ENCODE results near the gene PTPN2.
A peak's percentile ranks its signal among the peaks of the same experiment; 100 is the strongest.

Gene PTPN2

GRCh38 chr18:12819841-12820240 lies 64.2 kb downstream of the PTPN2 start:
- Histone ChIP-seq H3K23ac (ENCODE audit: low read depth, low read length, poor library complexity) (no peak overlapping the region), H4K8ac (ENCODE audit: low read depth, low read length) (no peak overlapping the region), H2AFZ (ENCODE audit: low read length) (no peak overlapping the region), H2BK120ac (ENCODE audit: low read depth, low read length) (no peak overlapping the region), H3K18ac (ENCODE audit: low read length) (no peak overlapping the region), H3K79me1 (ENCODE audit: low read depth, low read length) (no peaks in the 10 kb centered on the region), H2BK12ac (ENCODE audit: low read length) (no peak overlapping the region), H2AK5ac (ENCODE audit: low read depth, low read length) (no peak overlapping the region), H3K27me3 (ENCODE audit: control insufficient read depth in 3 of 3, insufficient read depth in 3 of 3, low read depth in 1 of 3, low read length in 3 of 3) (no peaks in the 10 kb centered on the region), H3K4me3 (ENCODE audit: low read length in 2 of 2) (no peak overlapping the region), H3K36me3 (replicated peaks in 1 of 2; ENCODE audit: control insufficient read depth in 2 of 2, insufficient read depth in 2 of 2, low read length in 2 of 2) (peaks cover 4 to 26% of the 10 kb centered on the region in 2 donors), H3K27ac (replicated peaks; ENCODE audit: low read length) (no peak overlapping the region), H3K4me2 (ENCODE audit: insufficient read depth, low read length, poor library complexity, severe bottlenecking) (no peak overlapping the region), H3K14ac (ENCODE audit: low read length) (no peak overlapping the region), H3K9me3 (replicated peaks in 1 of 2; ENCODE audit: control insufficient read depth in 2 of 2, insufficient read depth in 1 of 2, low read depth in 1 of 2, low read length in 2 of 2) (no peaks in the 10 kb centered on the region), H2BK15ac (ENCODE audit: low read length) (no peak overlapping the region), H2BK5ac (ENCODE audit: low read length) (no peak overlapping the region), H3K4me1 (ENCODE audit: control insufficient read depth in 2 of 2, insufficient read depth in 1 of 2, low read depth in 1 of 2, low read length in 2 of 2) (peaks cover 0 to 3% of the 10 kb centered on the region in 2 donors), H4K91ac (ENCODE audit: low read depth, low read length, poor library complexity) (no peak overlapping the region), H3K4ac (ENCODE audit: low read length) (no peak overlapping the region), H3K9ac (ENCODE audit: low read depth, low read length, poor library complexity) (peak overlapping the region; percentile 30)
- no CpG with 5 or more reads among the region's 5 CpGs for WGBS, 2 donors (ENCODE audit: extremely low coverage in 2 of 2, insufficient read length in 2 of 2, insufficient replicate concordance in 1 of 2)
- no peak for DNase-seq (ENCODE audit: low spot score)

GRCh38 chr18:12819322-12819721 lies 64.7 kb downstream of the PTPN2 start:
- no peak overlapping the region for H2BK120ac ChIP-seq (ENCODE audit: low read depth, low read length)
- H3K9ac ChIP-seq (ENCODE audit: low read depth, low read length, poor library complexity), result no peak overlapping the region
- H3K9me3 ChIP-seq (replicated peaks in 1 of 2; ENCODE audit: control insufficient read depth in 2 of 2, insufficient read depth in 1 of 2, low read depth in 1 of 2, low read length in 2 of 2), result no peaks in the 10 kb centered on the region
- DNase-seq (ENCODE audit: low spot score), result no peak
- no peak overlapping the region for H2BK15ac ChIP-seq (ENCODE audit: low read length)
- H2BK5ac ChIP-seq (ENCODE audit: low read length), result no peak overlapping the region
- H3K27ac ChIP-seq (replicated peaks; ENCODE audit: low read length), result no peak overlapping the region
- H3K23ac ChIP-seq (ENCODE audit: low read depth, low read length, poor library complexity), result no peak overlapping the region
- no peak overlapping the region for H3K4me2 ChIP-seq (ENCODE audit: insufficient read depth, low read length, poor library complexity, severe bottlenecking)
- H2AFZ ChIP-seq (ENCODE audit: low read length), result no peak overlapping the region
- WGBS, 2 donors (ENCODE audit: extremely low coverage in 2 of 2, insufficient read length in 2 of 2, insufficient replicate concordance in 1 of 2), result no CpG with 5 or more reads among the region's 3 CpGs
- no peaks in the 10 kb centered on the region for H3K27me3 ChIP-seq (ENCODE audit: control insufficient read depth in 3 of 3, insufficient read depth in 3 of 3, low read depth in 1 of 3, low read length in 3 of 3)
- H4K8ac ChIP-seq (ENCODE audit: low read depth, low read length), result no peak overlapping the region
- H3K14ac ChIP-seq (ENCODE audit: low read length), result no peak overlapping the region
- H3K36me3 ChIP-seq (replicated peaks in 1 of 2; ENCODE audit: control insufficient read depth in 2 of 2, insufficient read depth in 2 of 2, low read length in 2 of 2), result peaks cover 2 to 27% of the 10 kb centered on the region in 2 donors
- H3K79me1 ChIP-seq (ENCODE audit: low read depth, low read length), result no peaks in the 10 kb centered on the region
- no peak overlapping the region for H3K4ac ChIP-seq (ENCODE audit: low read length)
- no peak overlapping the region for H3K4me3 ChIP-seq (ENCODE audit: low read length in 2 of 2)
- H3K18ac ChIP-seq (ENCODE audit: low read length), result no peak overlapping the region
- peaks cover 0 to 3% of the 10 kb centered on the region in 2 donors for H3K4me1 ChIP-seq (ENCODE audit: control insufficient read depth in 2 of 2, insufficient read depth in 1 of 2, low read depth in 1 of 2, low read length in 2 of 2)
- H2BK12ac ChIP-seq (ENCODE audit: low read length), result no peak overlapping the region
- no peak overlapping the region for H4K91ac ChIP-seq (ENCODE audit: low read depth, low read length, poor library complexity)
- no peak overlapping the region for H2AK5ac ChIP-seq (ENCODE audit: low read depth, low read length)

- no peak overlapping the region for H3K14ac ChIP-seq (ENCODE audit: low read length)
- H2AFZ ChIP-seq (ENCODE audit: low read length), result no peak overlapping the region
- H2BK15ac ChIP-seq (ENCODE audit: low read length), result no peak overlapping the region
- no peak overlapping the region for H2BK5ac ChIP-seq (ENCODE audit: low read length)
- no peak overlapping the region for H3K4ac ChIP-seq (ENCODE audit: low read length)
- no peak overlapping the region for H4K91ac ChIP-seq (ENCODE audit: low read depth, low read length, poor library complexity)
- no peak overlapping the region for H3K4me3 ChIP-seq (ENCODE audit: low read length in 2 of 2)
- no peaks in the 10 kb centered on the region for H3K27me3 ChIP-seq (ENCODE audit: control insufficient read depth in 3 of 3, insufficient read depth in 3 of 3, low read depth in 1 of 3, low read length in 3 of 3)
- peaks cover 2 to 31% of the 10 kb centered on the region in 2 donors for H3K36me3 ChIP-seq (replicated peaks in 1 of 2; ENCODE audit: control insufficient read depth in 2 of 2, insufficient read depth in 2 of 2, low read length in 2 of 2)
- H3K18ac ChIP-seq (ENCODE audit: low read length), result no peak overlapping the region
- WGBS, 2 donors (ENCODE audit: extremely low coverage in 2 of 2, insufficient read length in 2 of 2, insufficient replicate concordance in 1 of 2), result no CpG with 5 or more reads among the region's 3 CpGs
- no peak overlapping the region for H2BK120ac ChIP-seq (ENCODE audit: low read depth, low read length)
- no peak overlapping the region for H2AK5ac ChIP-seq (ENCODE audit: low read depth, low read length)
- H2BK12ac ChIP-seq (ENCODE audit: low read length), result no peak overlapping the region
- peaks cover 0 to 3% of the 10 kb centered on the region in 2 donors for H3K4me1 ChIP-seq (ENCODE audit: control insufficient read depth in 2 of 2, insufficient read depth in 1 of 2, low read depth in 1 of 2, low read length in 2 of 2)
- no peak overlapping the region for H3K9ac ChIP-seq (ENCODE audit: low read depth, low read length, poor library complexity)
- H3K9me3 ChIP-seq (replicated peaks in 1 of 2; ENCODE audit: control insufficient read depth in 2 of 2, insufficient read depth in 1 of 2, low read depth in 1 of 2, low read length in 2 of 2), result no peaks in the 10 kb centered on the region
- H3K23ac ChIP-seq (ENCODE audit: low read depth, low read length, poor library complexity), result no peak overlapping the region
- H3K79me1 ChIP-seq (ENCODE audit: low read depth, low read length), result no peaks in the 10 kb centered on the region
- H3K27ac ChIP-seq (replicated peaks; ENCODE audit: low read length), result no peak overlapping the region
- H4K8ac ChIP-seq (ENCODE audit: low read depth, low read length), result no peak overlapping the region
- DNase-seq (ENCODE audit: low spot score), result no peak
- H3K4me2 ChIP-seq (ENCODE audit: insufficient read depth, low read length, poor library complexity, severe bottlenecking), result no peak overlapping the region
Measured at GRCh38 chr18:12818243-12818642, 65.8 kb downstream of the PTPN2 start.

GRCh38 chr18:12816451-12816850 lies 67.6 kb downstream of the PTPN2 start:
- Histone ChIP-seq H2BK15ac (ENCODE audit: low read length) (no peak overlapping the region), H3K27ac (replicated peaks; ENCODE audit: low read length) (no peak overlapping the region), H3K14ac (ENCODE audit: low read length) (no peak overlapping the region), H3K4me2 (ENCODE audit: insufficient read depth, low read length, poor library complexity, severe bottlenecking) (no peak overlapping the region), H2BK5ac (ENCODE audit: low read length) (no peak overlapping the region), H3K4me1 (ENCODE audit: control insufficient read depth in 2 of 2, insufficient read depth in 1 of 2, low read depth in 1 of 2, low read length in 2 of 2) (peaks cover 0 to 3% of the 10 kb centered on the region in 2 donors), H2BK120ac (ENCODE audit: low read depth, low read length) (no peak overlapping the region), H4K91ac (ENCODE audit: low read depth, low read length, poor library complexity) (no peak overlapping the region), H3K4me3 (ENCODE audit: low read length in 2 of 2) (no peak overlapping the region), H3K79me1 (ENCODE audit: low read depth, low read length) (no peaks in the 10 kb centered on the region), H2BK12ac (ENCODE audit: low read length) (no peak overlapping the region), H3K27me3 (ENCODE audit: control insufficient read depth in 3 of 3, insufficient read depth in 3 of 3, low read depth in 1 of 3, low read length in 3 of 3) (no peaks in the 10 kb centered on the region), H2AFZ (ENCODE audit: low read length) (no peak overlapping the region), H3K36me3 (replicated peaks in 1 of 2; ENCODE audit: control insufficient read depth in 2 of 2, insufficient read depth in 2 of 2, low read length in 2 of 2) (peaks cover 2 to 39% of the 10 kb centered on the region in 2 donors), H2AK5ac (ENCODE audit: low read depth, low read length) (no peak overlapping the region), H3K9me3 (replicated peaks in 1 of 2; ENCODE audit: control insufficient read depth in 2 of 2, insufficient read depth in 1 of 2, low read depth in 1 of 2, low read length in 2 of 2) (no peaks in the 10 kb centered on the region), H3K18ac (ENCODE audit: low read length) (no peak overlapping the region), H3K4ac (ENCODE audit: low read length) (no peak overlapping the region), H3K9ac (ENCODE audit: low read depth, low read length, poor library complexity) (no peak overlapping the region), H3K23ac (ENCODE audit: low read depth, low read length, poor library complexity) (no peak overlapping the region), H4K8ac (ENCODE audit: low read depth, low read length) (no peak overlapping the region)
- no CpG with 5 or more reads among the region's 2 CpGs for WGBS, 2 donors (ENCODE audit: extremely low coverage in 2 of 2, insufficient read length in 2 of 2, insufficient replicate concordance in 1 of 2)
- DNase-seq (ENCODE audit: low spot score), result no peak
